ENCODE results near the gene CHMP6. TPM values are rescaled to one million over a fixed set of nuclear protein-coding genes. Genes with fewer than 3 reads are reported as not detected.
A peak's percentile ranks its signal among the peaks of the same experiment; 100 is the strongest.

CHMP6 gene
- total RNA-seq, 2 experiments from 2014 or later = 7.9 to 23.8 TPM

GRCh38 chr17:80953471-80954315 is 37.9 kb upstream of the CHMP6 start:
- H3K4me3 ChIP-seq (ENCODE audit: low read depth, low read length, poor library complexity, severe bottlenecking) = no peak overlapping the region
- H3K79me2 ChIP-seq (ENCODE audit: insufficient read depth, low read depth, low read length) = no peaks in the 10 kb centered on the region
- intact Hi-C loops (cut with micrococcal nuclease; ENCODE audit: unreplicated experiment) = no loop called here
- no TSS peak for BruUV-seq (replicated peaks)
- no peaks in the 10 kb centered on the region for H3K9me2 ChIP-seq (ENCODE audit: insufficient read depth, low read length)
- no peaks in the 10 kb centered on the region for H3K36me3 ChIP-seq (ENCODE audit: insufficient read depth, low read length)
- TF ChIP-seq, protein P1, sequence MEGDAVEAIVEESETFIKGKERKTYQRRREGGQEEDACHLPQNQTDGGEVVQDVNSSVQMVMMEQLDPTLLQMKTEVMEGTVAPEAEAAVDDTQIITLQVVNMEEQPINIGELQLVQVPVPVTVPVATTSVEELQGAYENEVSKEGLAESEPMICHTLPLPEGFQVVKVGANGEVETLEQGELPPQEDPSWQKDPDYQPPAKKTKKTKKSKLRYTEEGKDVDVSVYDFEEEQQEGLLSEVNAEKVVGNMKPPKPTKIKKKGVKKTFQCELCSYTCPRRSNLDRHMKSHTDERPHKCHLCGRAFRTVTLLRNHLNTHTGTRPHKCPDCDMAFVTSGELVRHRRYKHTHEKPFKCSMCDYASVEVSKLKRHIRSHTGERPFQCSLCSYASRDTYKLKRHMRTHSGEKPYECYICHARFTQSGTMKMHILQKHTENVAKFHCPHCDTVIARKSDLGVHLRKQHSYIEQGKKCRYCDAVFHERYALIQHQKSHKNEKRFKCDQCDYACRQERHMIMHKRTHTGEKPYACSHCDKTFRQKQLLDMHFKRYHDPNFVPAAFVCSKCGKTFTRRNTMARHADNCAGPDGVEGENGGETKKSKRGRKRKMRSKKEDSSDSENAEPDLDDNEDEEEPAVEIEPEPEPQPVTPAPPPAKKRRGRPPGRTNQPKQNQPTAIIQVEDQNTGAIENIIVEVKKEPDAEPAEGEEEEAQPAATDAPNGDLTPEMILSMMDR (conservative IDR thresholded peaks at IDR 0.05; ENCODE audit: low read length) = no peak
- TF ChIP-seq EZH2phosphoT487 (IDR thresholded peaks at IDR 0.05; ENCODE audit: borderline replicate concordance, low read depth, low read length) = no peak
- H3K4me2 ChIP-seq (ENCODE audit: low read length) = no peak overlapping the region
- ChIA-PET CTCF (ENCODE audit: unreplicated experiment) (no interaction called here), POLR2A (no interaction called here)
- no peak overlapping the region for H3K27ac ChIP-seq (ENCODE audit: low read depth, low read length, poor library complexity, severe bottlenecking)
- H3K9me3 ChIP-seq (ENCODE audit: low read length) = no peaks in the 10 kb centered on the region
- no peak overlapping the region for H2AFZ ChIP-seq (ENCODE audit: low read length)
- DNase-seq (ENCODE audit: low spot score) = no peak
- H3K4me1 ChIP-seq (ENCODE audit: insufficient read depth, low read length, poor library complexity, severe bottlenecking) = no peaks in the 10 kb centered on the region
- H4K20me1 ChIP-seq (ENCODE audit: insufficient read depth, low read length) = no peaks in the 10 kb centered on the region

DNA sequence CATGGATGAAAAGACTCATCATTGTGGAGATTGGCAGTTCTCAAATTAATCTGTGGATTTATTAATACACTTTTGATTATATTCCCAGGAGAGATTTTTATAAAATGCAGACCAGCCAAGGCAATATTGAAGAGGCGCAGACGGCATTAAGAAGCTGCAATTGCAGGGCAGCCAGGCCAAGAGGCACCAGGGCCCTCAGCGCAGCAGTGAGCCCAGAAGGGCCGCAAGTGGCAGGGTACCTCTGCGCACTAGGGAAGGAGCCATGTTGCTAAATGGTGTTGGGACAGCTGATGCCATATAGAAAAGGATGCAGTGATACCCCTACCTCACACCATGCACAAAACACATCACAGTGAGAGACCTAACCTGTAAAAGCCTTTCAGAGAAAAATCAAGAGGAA is 36.6 kb upstream of the CHMP6 start:
- BruUV-seq (replicated peaks) = no TSS peak
- CTCF ChIA-PET (ENCODE audit: unreplicated experiment) = no interaction called here
- Histone ChIP-seq H3K27ac (ENCODE audit: low read depth, low read length, poor library complexity, severe bottlenecking) (no peak overlapping the region), H3K4me2 (ENCODE audit: low read length) (no peak overlapping the region), H3K9me3 (ENCODE audit: low read length) (no peaks in the 10 kb centered on the region), H2AFZ (ENCODE audit: low read length) (no peak overlapping the region), H3K79me2 (ENCODE audit: insufficient read depth, low read depth, low read length) (no peaks in the 10 kb centered on the region), H3K9me2 (ENCODE audit: insufficient read depth, low read length) (no peaks in the 10 kb centered on the region), H3K4me1 (ENCODE audit: insufficient read depth, low read length, poor library complexity, severe bottlenecking) (no peaks in the 10 kb centered on the region), H4K20me1 (ENCODE audit: insufficient read depth, low read length) (no peaks in the 10 kb centered on the region), H3K36me3 (ENCODE audit: insufficient read depth, low read length) (no peaks in the 10 kb centered on the region), H3K4me3 (ENCODE audit: low read depth, low read length, poor library complexity, severe bottlenecking) (no peak overlapping the region)
- no peak for DNase-seq (ENCODE audit: low spot score)
- intact Hi-C loops (cut with micrococcal nuclease; ENCODE audit: unreplicated experiment) = no loop called here
- TF ChIP-seq, protein P1 (conservative IDR thresholded peaks at IDR 0.05; ENCODE audit: low read length) = no peak
- no peak for TF ChIP-seq EZH2phosphoT487 (IDR thresholded peaks at IDR 0.05; ENCODE audit: borderline replicate concordance, low read depth, low read length)
- POLR2A ChIA-PET = no interaction called here

GRCh38 chr17:80955671-80956280 is 35.9 kb upstream of the CHMP6 start:
- H3K9me3 ChIP-seq (ENCODE audit: low read length) = no peaks in the 10 kb centered on the region
- no peak overlapping the region for H3K4me3 ChIP-seq (ENCODE audit: low read depth, low read length, poor library complexity, severe bottlenecking)
- no peak overlapping the region for H3K4me2 ChIP-seq (ENCODE audit: low read length)
- no peaks in the 10 kb centered on the region for H4K20me1 ChIP-seq (ENCODE audit: insufficient read depth, low read length)
- H3K4me1 ChIP-seq (ENCODE audit: insufficient read depth, low read length, poor library complexity, severe bottlenecking) = no peaks in the 10 kb centered on the region
- no peaks in the 10 kb centered on the region for H3K79me2 ChIP-seq (ENCODE audit: insufficient read depth, low read depth, low read length)
- POLR2A ChIA-PET = no interaction called here
- intact Hi-C loops (cut with micrococcal nuclease; ENCODE audit: unreplicated experiment) = no loop called here
- H3K36me3 ChIP-seq (ENCODE audit: insufficient read depth, low read length) = no peaks in the 10 kb centered on the region
- BruUV-seq (replicated peaks) = TSS peak; percentile 47
- no peak for DNase-seq (ENCODE audit: low spot score)
- CTCF ChIA-PET (ENCODE audit: unreplicated experiment) = no interaction called here
- TF ChIP-seq, protein P1 (conservative IDR thresholded peaks at IDR 0.05; ENCODE audit: low read length) = 0 out of 2 replicates have a peak, but pooled peaks have one; percentile 15
- no peak for TF ChIP-seq EZH2phosphoT487 (IDR thresholded peaks at IDR 0.05; ENCODE audit: borderline replicate concordance, low read depth, low read length)
- no peak overlapping the region for H3K27ac ChIP-seq (ENCODE audit: low read depth, low read length, poor library complexity, severe bottlenecking)
- no peaks in the 10 kb centered on the region for H3K9me2 ChIP-seq (ENCODE audit: insufficient read depth, low read length)
- no peak overlapping the region for H2AFZ ChIP-seq (ENCODE audit: low read length)

Data from OCI-LY7 (cell line).